Mucosa of stomach (tissue), 1 donor: Measurements from ENCODE around the gene GFOD1.

Source experiments
- H3K27me3 ChIP-seq: one replicate; pipeline ENCODE4 v1.7.0; 2013; ENCODE audit warnings: mild to moderate bottlenecking, low read length; ENCODE audit not compliant: control insufficient read depth, insufficient read depth
- H3K36me3 ChIP-seq: one replicate; pipeline ENCODE4 v1.7.0; 2013; ENCODE audit warnings: low read length; ENCODE audit not compliant: control insufficient read depth, insufficient read depth
- H3K4me1 ChIP-seq: one replicate; pipeline ENCODE4 v1.7.0; 2013; ENCODE audit warnings: mild to moderate bottlenecking, low read length; ENCODE audit not compliant: control insufficient read depth, insufficient read depth
- H3K4me3 ChIP-seq: one replicate; pipeline ENCODE4 v1.7.0; 2013; ENCODE audit warnings: low read length
- H3K9ac ChIP-seq: one replicate; pipeline ENCODE4 v1.7.0; 2013; ENCODE audit warnings: mild to moderate bottlenecking, low read length, moderate library complexity
- H3K9me3 ChIP-seq: one replicate; pipeline ENCODE4 v1.7.0; 2013; ENCODE audit warnings: mild to moderate bottlenecking, low read length, moderate library complexity; ENCODE audit not compliant: control insufficient read depth
- donor health status: Pancreatic carcinoma.

GFOD1 gene

DNA sequence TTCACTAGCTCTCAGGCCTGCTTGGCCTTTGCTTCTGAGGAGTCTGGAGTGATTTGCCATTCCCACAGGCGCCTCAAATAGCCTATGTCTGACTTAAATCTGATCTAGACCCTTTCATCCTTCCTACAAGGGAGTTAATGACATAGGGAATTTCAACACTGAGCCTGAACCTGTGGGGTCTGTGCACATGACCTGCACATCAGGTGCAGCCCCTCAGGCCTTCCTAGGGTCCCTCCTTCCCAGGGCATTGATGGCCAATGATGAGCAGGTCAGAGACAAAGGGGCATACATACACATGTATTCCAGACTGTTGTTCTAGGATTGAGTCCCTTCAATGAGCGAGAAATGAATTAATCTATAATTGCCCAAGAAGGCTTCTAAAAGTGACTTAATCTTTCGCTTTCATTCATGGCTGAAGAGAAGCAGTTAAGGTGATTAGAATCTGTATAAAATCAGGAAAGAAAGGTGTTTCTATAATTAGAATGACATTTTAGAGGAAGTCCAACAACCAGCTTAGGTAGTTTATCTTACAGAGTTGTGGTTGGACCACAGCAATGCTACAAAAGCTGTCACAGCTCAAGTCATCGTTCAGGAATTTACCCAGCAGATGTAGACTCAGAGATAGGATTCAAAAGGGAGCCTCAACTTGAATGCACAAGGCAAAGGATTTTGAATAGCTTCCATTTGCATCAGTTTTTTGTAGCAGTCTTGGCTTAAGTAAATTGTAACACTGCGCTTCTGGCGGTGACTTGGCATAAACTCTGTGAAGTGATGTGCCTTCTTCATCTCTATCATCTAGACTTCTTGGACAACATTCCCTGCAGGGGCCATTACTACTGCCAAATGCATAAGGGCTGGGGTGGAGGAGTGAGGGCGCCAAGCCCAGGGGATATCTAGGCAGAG is 132.1 kb downstream of the GFOD1 start:
- no peak overlapping the region for H3K4me3 ChIP-seq
- no peak overlapping the region for H3K9ac ChIP-seq
- peaks cover 9% of the 10 kb centered on the region for H3K4me1 ChIP-seq
- no peaks in the 10 kb centered on the region for H3K9me3 ChIP-seq
- no peaks in the 10 kb centered on the region for H3K27me3 ChIP-seq
- no peaks in the 10 kb centered on the region for H3K36me3 ChIP-seq

DNA sequence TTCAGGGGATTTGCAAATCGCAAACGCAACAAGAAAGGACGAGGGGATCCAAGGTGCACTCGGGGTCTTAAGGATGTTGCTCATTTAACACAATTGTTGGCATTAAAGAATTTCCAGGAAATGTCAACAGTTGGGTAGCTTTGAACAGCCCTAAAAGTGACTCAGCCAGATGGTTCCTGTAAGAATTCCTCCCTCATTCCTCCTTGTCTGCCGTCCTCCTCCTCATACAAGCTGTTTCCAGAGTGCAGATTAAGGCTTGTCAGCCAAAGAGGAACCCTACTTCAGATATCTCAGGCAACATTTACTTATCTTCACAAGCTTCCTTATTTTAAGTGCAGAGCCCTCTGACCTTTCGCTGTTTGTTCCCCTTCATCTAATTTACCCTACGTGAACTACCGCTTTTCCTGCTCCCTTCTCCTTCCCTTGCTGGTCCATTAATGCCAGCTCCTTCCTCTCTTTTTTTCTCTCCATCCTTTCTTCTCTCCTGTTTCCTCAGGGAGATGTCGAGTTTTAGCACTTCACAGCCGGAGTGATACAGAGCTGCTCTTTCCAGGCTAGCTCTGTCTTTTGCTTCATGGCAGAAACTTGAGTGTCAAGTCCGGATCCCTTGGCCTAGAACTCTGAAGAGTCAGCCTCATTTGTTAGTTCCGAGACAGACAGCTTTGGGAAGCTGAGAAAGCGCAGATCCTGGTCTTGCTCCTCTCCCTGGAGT is 132.9 kb downstream of the GFOD1 start:
- H3K4me3 ChIP-seq = no peak overlapping the region
- H3K27me3 ChIP-seq = no peaks in the 10 kb centered on the region
- H3K9ac ChIP-seq = no peak overlapping the region
- no peaks in the 10 kb centered on the region for H3K36me3 ChIP-seq
- H3K9me3 ChIP-seq = no peaks in the 10 kb centered on the region
- H3K4me1 ChIP-seq = peaks cover 9% of the 10 kb centered on the region

DNA sequence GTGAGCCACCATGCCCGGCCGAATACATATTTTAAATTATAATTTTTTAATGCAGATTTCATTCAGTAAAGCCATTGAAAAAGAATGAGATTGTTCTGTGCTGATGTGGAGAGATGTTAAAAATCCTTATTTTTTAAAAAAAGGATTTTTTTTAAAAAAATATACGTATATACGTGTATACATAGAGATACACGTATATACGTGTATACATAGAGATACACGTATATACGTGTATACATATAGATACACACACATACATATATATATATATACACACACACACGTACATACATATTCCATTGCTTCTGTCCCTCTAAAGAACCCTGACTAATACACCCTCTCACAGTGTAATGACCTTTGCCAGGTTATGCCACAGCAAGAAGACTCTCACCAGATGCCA is 135.2 kb downstream of the GFOD1 start:
- Histone ChIP-seq H3K27me3 (no peaks in the 10 kb centered on the region), H3K4me1 (peaks cover 9% of the 10 kb centered on the region), H3K4me3 (no peak overlapping the region), H3K9me3 (no peaks in the 10 kb centered on the region), H3K36me3 (no peaks in the 10 kb centered on the region), H3K9ac (no peak overlapping the region)

DNA sequence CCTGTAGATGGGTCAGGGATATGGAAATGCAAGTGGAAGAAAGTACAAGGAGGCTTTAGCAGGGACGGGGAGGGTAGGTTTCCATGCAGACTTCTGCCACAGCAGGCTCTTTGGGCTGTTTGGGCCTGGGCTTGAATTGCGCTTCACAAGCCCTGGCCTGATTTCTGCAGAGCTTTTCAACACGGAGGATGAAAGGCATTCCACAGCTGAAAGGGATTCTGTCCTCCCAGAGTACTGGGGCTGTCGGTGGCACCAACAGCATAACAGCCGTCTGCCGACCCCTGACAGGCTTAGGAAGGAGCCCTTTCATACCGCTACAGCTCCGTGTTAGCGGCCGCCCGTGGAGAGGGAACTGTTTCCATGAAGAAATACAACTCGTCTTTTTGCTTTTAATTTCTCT is 136.1 kb downstream of the GFOD1 start:
- Histone ChIP-seq H3K4me1 (peaks cover 9% of the 10 kb centered on the region), H3K36me3 (no peaks in the 10 kb centered on the region), H3K9ac (no peak overlapping the region), H3K9me3 (no peaks in the 10 kb centered on the region), H3K27me3 (no peaks in the 10 kb centered on the region), H3K4me3 (no peak overlapping the region)

DNA sequence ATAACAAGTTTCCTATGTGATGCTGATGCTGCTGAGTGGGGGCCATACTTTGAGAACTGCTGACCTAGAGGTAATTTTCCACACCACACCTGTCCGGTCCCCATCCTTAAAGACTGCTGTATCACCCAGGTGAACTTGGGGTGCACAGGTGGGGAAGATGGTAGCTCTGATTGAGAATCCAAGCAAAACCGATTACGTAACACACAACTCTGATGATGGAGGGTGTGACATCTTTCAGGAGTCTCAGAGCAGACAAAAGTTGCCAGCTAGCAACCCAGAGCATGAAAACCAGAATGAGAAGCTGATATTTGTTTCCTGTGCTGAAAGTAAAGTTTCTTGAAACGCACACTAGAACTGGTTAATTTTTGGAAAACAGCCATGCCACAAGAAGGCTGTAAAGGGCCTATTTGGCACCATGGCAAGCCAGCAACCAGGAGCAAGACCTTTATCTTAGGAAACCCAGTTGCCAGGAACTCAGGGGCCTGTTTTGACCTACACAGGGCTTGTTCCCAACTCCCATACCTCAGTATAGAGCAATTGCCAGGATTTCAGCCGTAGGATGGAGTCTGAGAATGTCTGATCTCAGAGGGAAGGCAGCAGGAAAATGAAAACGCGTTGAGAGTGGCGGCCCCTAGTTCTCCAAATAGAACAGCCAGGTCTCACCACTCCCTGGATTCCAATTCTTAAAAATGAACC is 137.4 kb downstream of the GFOD1 start:
- no peaks in the 10 kb centered on the region for H3K9me3 ChIP-seq
- H3K27me3 ChIP-seq = no peaks in the 10 kb centered on the region
- no peak overlapping the region for H3K4me3 ChIP-seq
- no peaks in the 10 kb centered on the region for H3K36me3 ChIP-seq
- peaks cover 1% of the 10 kb centered on the region for H3K4me1 ChIP-seq
- H3K9ac ChIP-seq = no peak overlapping the region

DNA sequence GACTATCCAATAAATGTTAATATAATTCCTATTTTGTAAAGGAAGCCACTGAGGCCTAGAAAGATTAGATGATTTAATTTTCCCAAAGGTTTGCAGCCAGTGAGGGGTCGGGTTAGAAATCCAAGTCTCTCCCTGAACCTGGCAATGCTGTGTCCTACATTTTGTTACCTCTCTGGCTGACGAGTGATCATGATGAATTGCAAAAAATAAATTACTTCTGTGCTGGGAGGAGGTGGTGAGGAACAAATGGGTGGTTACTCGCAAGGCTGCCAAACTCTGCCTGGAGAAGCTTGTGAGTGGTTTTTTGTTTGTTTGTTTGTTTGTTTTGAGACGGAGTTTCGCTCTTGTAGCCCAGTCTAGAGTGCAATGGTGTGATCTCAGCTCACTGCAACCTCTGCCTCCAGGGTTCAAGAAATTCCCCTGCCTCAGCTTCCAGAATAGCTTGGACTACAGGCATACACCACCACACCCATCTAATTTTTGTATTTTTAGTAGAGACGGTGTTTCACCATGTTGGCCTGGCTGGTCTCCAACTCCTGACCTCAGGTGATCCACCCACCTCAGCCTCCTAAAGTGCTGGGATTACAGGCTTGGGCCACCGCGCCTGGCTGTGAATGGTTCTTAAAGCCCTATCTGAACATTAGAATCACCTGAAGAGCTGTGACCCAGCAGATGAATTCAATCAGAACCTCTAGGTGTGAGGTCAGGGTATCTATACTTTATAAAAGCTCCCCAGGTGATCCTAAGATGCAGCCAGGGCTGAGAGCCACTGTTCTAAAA is 138.9 kb downstream of the GFOD1 start:
- no peaks in the 10 kb centered on the region for H3K4me1 ChIP-seq
- no peaks in the 10 kb centered on the region for H3K27me3 ChIP-seq
- no peaks in the 10 kb centered on the region for H3K9me3 ChIP-seq
- no peak overlapping the region for H3K4me3 ChIP-seq
- H3K36me3 ChIP-seq = no peaks in the 10 kb centered on the region
- no peak overlapping the region for H3K9ac ChIP-seq

DNA sequence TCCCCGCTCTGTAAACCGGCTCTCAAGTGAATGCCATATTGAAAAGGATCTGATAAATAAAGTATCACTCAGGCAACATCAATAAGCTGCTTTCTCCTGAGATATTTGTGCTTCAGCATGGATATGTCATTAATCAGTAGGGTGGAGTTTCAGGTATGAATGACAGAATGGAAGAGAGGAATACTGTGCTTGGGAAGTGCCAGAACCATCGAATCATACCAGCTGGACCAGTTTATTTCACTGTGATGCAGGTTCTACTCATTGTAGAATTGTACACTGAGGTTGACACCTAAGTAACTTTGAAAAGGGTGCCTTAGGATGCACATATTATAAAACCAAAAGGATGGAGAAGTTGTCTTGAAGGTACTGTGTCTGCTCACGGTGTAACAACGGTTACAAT is 141.2 kb downstream of the GFOD1 start:
- Histone ChIP-seq H3K9me3 (no peaks in the 10 kb centered on the region), H3K4me1 (no peaks in the 10 kb centered on the region), H3K27me3 (no peaks in the 10 kb centered on the region)

DNA sequence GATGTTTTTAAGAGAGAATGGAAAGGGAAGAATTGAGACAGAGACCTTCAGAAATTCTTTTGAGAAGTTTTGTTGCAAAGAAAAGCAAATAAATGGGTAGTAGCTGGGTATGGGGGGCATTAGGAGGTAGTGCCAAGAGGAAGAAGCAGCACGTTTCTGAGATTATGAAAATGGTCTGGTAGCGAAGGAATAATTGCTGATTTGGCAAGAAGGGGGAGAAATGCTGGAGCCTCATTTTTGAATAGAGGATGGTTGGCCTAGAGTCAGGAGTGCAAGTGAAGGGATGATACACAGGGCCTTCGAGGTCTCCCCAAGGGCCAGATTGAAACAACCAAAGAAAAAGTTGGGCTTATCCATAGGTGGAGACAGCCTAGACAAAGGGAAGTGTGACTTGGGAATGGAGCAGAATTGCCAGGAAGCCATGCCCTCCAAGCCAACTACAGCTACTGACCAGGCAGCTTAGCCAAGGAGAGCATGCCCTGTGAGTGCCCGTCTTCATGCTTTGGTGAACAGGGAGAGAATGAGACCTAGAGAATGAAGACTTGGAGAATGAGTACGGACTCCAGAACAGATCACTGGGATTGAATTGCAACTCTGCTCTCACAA is 144.9 kb downstream of the GFOD1 start:
- Histone ChIP-seq H3K27me3 (no peaks in the 10 kb centered on the region), H3K9me3 (no peaks in the 10 kb centered on the region), H3K4me1 (no peaks in the 10 kb centered on the region)

More for the DNA sequence above, 141.2 kb downstream of the GFOD1 start:
- no peak overlapping the region for H3K9ac ChIP-seq
- H3K4me3 ChIP-seq = no peak overlapping the region
- H3K36me3 ChIP-seq = no peaks in the 10 kb centered on the region

DNA sequence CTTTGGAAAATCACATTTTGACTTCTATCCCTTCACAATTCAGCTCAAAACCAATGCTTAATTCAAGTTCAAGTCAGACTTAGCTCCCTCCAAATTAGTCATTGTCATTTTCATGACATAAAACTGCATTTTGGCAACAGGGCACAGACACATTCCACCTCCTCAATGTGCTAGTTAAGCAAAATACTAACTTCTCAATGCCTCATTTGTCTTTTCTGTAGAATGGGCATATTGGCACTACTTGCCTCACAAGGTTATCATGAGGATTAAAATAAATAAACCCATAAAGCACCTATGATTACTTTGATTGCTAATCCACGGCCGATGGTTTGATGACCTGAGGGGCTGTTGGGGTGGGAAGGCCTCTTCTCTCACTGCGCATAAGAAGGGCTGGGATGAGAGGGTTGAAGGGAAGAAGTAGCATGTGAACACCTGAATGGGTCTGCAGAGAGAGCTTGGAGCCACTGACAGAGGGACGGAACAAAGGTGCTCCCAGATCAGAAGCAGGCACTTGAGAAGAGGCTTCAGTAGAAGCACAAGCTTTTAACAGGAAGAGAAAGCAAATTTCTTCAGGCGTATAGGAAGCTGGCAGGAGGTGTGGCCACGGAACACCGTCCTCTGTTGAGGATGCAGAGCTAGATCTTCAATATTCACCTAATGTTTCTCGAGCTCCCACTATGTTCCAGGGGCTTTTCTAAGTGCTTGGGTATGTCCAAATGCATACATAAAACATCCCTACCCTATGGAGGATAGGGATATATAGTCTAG is 147.4 kb downstream of the GFOD1 start:
- Histone ChIP-seq H3K4me1 (no peaks in the 10 kb centered on the region), H3K36me3 (no peaks in the 10 kb centered on the region), H3K9me3 (no peaks in the 10 kb centered on the region), H3K27me3 (no peaks in the 10 kb centered on the region), H3K9ac (no peak overlapping the region), H3K4me3 (no peak overlapping the region)

More for the DNA sequence above, 144.9 kb downstream of the GFOD1 start:
- Histone ChIP-seq H3K9ac (no peak overlapping the region), H3K36me3 (no peaks in the 10 kb centered on the region), H3K4me3 (no peak overlapping the region)

DNA sequence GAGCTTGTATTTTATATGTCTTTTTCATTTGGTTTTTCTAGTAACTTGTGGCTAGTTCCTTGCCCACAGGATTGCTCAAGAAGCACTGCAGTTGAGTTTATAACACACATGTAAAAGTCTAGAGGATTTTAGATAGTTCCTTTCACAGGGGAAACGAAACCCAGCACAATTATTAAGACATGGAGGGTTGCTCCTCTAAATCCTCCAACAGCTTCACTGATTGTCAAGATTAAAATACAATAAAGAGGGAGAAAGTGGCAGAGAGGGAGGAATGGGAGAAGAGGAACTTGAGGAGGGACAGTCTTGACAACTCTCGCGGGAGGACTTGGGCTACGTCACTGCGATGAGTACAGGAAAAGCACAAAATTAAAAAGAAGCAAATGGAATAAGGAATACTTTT is 149.4 kb downstream of the GFOD1 start:
- no peaks in the 10 kb centered on the region for H3K36me3 ChIP-seq
- no peak overlapping the region for H3K4me3 ChIP-seq
- H3K9ac ChIP-seq = no peak overlapping the region
- no peaks in the 10 kb centered on the region for H3K27me3 ChIP-seq
- no peaks in the 10 kb centered on the region for H3K4me1 ChIP-seq
- H3K9me3 ChIP-seq = no peaks in the 10 kb centered on the region

DNA sequence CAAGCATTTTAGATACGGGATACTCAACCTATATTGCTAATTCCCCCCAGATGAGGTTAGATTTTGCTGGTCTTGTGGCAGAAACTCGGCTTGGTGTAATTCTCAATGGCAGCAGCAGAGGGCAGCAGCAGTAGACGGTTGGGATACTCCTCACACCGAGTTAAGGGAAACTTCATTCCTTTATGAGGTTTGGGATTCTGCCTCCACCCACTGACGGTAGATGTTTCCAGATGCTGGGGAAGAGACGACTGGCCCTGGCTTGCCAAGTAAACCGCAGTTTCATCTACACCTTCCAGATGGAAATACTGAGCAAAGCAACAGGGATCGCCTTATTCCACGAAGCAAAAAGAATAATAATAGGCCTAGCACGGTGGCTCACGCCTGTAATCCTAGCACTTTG is 150.8 kb downstream of the GFOD1 start:
- Histone ChIP-seq H3K9me3 (no peaks in the 10 kb centered on the region), H3K4me3 (no peak overlapping the region), H3K36me3 (no peaks in the 10 kb centered on the region), H3K9ac (no peak overlapping the region), H3K4me1 (no peaks in the 10 kb centered on the region), H3K27me3 (no peaks in the 10 kb centered on the region)
